A172 (cell line): ENCODE measurements around the gene TOP1. TPM values are rescaled to one million over a fixed set of nuclear protein-coding genes. Genes with fewer than 3 reads are reported as not detected.

ENCODE experiments used
- DNase-seq: peaks from one replicate; pipeline ENCODE4 v3.0.0-alpha.2; 2015; ENCODE audit warnings: low spot score
- total RNA-seq: library from RNA; depleted of rRNA; stranded (reverse); fragments of >200 nt; shearing (Covaris generic); gene quantifications from 2 replicates; pipeline ENCODE4 v1.2.3, GENCODE V29; 2014

Gene TOP1
- total RNA-seq, 1 experiment from 2014 or later, result 17.9 TPM

DNA sequence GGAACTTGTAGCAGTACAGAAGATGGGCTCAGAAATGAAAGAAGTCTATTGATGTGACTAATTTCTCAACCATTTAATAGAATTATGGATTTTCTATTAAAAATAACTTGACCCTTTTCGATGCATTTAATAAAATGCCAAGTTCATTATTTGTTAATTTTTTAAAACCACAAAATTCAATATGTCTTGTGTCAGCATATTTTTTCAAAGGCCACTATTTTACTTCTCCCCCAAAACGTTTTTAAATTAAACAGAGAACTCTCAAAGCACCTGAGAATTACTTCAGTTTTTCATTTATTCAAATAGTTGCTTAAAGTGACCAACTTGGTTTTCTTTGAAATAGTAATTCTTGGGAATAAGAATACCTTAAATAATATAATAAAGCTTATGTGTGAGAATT lies 8.6 kb downstream of the TOP1 start:
- no peak for DNase-seq

DNA sequence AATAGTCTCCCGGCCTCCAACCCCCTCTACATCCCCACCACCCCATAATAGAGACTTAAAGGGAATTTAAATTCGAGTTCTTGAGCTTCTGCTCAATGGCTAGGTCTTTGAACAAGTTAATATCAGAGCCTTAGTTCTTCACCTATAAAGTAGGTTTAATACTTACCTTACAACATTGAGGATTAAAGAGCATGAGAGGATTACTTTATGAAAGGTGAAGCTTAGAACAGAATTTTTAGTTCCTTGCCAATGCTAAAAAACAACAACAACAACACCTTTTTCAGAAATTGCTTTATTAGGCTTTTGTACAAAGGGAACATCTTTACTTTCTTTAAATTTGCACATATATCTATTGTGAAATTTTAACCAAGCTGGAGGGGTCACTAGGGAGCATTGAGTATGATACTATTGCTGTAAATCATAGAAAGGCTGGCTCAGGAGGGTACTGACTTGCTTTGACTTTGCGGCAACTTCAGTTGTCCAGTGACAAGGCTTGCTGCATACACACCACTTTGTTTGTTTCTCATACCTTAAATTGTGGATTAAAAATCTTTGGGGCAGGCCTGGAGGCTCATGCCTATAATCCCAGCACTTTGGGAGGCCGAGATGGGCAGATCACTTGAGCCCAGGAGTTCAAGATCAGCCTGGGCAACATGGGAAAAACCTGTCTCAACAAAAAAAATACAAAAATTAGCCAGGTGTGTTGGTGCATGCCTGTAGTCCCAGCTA lies 9.7 kb downstream of the TOP1 start:
- no peak for DNase-seq

DNA sequence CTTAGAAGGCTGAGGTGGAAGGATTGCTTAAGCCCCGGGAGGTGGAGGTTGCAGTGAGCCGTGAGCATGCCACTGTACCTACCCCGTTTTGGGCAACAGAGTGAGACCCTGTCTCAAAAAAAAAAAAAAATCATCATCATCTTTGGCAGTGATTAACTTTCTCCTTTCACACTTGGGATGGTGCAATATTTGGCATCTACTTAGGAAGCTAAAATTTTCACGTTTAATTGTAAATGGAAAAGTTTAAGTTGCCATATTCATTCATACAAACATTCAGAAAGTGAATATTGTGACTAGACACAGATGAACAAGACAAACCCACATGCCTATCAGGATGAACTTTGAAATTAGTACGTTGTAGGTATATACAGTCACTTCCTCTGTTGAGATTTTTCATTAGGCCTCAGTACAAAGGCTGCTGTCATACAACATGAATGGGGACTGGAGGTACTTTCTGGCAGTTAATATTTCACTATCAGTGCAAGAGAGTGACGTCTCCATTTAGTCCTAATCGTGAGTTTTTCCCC lies 10.3 kb downstream of the TOP1 start:
- no peak for DNase-seq

DNA sequence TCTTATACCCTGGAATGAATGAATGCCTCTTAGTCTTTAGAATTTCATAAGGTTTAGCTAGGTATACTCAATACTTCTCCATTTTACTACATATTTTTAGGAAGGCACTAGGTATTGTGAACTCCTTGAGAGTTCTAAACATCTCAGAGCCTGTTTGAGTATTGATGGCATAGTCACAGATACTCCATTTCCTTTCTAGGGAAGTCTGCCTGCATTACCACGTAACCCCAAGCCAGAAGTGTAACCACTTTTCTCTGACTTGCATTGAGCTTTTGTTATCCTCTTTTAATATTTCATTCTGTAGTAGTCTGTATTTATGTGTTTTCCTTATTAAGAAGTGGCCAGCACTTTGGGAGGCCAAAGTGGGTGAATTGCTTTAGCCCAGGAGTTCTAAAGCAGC lies 12.2 kb downstream of the TOP1 start:
- no peak for DNase-seq

DNA sequence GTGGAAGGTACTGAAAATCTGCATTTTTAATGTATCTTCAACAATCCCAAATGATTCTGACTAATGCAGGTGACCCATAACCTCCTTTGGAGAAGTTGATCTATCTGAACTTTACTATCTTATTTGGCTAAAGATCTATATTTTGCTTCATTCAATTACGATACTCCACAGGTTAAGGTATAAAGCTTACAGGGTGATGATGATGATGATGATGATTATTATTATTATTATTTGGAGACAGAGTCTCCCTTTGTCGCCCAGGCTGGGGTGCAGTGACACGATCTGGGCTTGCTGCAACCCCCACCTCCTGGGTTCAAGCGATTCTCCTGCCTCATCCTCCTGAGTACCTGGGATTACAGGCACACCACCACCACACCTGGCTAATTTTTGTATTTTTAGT lies 13.1 kb downstream of the TOP1 start:
- DNase-seq, result no peak

DNA sequence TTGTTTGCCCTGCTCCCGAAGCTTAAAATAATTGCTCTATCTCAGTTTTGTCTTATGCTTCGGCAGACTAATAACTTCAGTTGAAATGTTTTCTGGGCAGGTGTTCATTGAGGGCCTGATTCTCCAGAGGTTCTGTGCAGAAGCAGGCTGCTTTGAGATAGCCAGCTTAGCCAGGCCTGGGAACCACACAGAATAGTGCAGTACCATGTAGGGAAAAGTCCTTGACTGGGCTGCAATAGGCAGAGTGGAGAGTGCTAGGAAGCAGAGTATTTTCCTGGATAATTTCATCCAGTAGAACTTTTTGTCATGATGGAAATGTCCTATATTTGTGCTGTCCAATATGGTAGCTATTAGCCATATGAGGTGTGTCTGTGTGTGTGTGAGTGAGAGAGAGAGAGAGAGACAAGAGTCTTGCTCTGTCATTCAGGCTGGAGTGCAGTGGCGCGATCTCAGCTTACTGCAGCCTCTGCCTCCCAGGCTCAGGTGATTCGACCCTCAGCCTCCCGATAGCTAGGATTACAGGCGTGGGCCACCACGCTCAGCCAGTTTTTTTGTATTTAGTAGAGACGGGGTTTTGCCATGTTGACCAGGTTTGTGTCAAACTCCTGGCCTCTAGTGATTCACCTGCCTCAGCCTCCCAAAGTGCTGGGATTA lies 15.9 kb downstream of the TOP1 start:
- DNase-seq, result no peak

DNA sequence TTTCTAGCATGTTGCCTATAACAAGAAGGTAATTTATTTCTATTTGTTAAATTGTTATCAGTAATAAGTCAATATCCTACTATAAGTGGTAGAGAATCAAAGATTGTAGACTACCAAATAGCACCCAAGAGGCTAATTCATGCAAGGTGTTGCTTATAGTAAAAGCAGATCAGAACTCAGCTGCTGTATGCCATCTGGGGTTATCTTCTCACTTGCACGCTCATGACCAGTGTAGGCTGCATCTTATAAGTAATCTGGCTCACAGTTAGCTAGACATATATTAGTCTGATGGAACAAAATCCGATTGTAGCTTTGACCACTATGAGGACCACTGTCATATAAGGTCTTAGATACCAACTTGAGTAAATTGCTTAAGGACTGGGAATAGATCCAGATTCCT lies 17.0 kb downstream of the TOP1 start:
- DNase-seq, result no peak

DNA sequence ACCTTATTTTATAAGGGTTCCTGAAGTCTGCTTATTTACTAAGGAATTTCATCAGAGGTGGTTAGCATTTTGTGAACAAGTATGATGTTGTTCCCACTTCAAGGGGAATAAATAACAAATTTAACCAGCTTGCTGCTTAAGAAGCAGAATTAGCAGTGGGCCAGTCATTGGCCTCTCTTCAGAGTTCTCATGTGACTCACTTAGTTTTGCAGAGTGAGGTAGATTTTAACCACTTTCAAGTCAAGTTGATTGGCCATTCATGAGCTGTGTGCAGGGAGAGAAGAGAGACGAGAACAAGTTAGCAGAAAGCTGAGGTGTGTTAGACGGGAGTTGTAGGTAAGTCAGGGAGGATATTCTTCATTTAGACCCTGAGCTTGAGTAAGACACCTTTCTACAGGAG lies 18.1 kb downstream of the TOP1 start:
- no peak for DNase-seq

DNA sequence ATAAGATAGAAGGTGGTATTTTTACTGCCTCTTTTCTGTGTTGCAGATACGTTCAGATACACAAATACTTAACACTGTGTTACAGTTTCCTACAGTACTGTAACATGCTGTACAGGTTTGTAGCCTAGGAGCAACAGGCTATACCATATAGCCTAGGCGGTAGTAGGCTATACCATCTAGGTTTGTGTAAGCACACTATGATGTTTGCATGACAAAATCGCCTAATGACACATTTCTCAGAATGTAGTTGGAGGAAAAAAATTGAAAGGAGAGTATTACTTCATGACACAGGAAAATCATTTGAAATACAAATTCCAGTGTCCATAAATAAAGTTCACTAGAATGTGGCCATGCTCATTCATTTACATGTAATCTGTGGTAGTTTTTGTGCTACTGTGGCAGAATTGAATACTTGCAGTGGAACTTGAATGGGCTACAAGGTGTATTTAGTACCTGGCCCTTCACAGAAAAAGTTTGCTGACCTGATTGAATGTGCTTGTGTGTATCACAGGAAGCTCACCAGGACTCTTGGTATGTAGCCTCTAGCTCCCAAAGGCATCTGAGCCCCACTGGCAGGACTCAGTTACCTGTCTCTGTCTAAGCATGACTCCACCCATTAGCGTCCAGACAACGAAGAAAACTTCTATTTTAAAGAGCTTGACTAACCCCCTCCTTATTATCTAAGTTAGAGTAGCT lies 18.8 kb downstream of the TOP1 start:
- DNase-seq, result no peak

DNA sequence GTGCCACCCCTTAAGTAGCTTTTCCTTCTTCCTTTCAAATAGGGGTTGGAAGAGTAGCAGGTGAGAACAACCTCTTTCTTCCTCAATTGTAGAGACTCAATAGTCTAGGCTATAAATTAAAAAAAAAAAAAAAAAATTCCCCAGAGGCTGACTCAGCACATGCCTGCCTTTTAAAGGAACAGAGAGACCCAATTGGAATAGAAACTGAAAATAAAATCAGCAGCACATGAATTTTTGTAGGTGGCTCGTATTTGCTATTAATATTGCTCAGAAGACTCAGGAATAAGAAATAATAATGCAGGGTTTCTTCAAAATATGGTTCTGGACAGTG lies 19.3 kb downstream of the TOP1 start:
- DNase-seq, result peak; percentile 35

DNA sequence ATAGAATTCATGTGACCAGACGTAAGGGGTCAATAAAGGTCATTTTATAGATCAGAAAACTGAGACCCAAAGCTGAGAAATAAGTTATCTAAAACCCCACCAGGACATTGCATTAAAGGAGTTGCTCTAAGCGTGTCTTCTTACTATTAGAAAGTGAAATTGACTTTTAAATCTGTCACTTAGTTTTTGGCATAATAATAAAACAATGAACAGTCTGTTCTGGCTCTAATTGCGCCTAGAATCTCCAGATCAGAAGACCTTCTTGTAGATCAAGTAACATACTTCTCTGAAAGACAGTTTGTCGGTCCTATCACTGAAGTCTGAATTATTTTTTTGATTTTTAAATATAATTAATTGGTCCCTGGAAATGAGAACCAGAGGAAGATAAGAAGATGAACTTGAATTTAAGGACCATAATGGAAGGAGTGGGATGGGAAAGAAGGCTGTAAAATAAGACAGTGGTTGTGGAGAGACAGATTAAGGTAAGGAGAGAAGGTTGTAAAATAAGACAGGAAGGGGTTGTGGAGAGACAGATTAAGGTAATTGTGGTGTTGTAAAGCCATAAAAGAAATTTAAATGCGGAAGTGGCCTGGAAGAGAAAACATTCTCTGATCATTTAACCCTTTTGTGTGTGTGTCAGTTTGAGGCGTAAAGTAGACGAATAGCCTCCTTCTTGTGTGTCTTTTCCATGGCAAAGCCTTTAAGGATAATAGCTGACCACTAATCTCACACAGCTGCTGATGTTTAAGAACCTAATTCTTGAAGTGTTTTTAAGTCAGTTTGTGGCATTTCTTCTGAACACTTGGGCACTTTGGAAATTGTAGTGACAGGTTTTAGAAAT lies 20.1 kb downstream of the TOP1 start:
- peak; percentile 24 for DNase-seq

DNA sequence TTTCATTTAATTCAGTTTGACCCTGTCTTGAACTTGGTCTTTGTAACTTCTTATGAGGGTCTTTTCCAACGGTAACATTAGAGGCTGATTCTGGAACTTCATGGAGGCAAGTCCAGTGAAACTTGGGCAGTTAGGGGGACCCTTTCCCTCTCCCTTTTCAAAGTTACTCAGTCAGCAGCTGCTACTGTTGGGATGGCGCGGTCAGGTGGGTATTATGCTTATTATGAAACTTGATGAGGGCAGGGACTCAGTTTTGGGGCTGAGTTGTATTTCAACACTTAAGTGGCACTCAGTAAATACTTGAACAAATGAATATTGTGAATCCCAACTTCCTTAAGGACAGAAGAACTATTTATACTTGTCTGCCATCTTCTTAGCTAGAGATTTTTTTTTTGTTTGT lies 20.8 kb downstream of the TOP1 start:
- no peak for DNase-seq

DNA sequence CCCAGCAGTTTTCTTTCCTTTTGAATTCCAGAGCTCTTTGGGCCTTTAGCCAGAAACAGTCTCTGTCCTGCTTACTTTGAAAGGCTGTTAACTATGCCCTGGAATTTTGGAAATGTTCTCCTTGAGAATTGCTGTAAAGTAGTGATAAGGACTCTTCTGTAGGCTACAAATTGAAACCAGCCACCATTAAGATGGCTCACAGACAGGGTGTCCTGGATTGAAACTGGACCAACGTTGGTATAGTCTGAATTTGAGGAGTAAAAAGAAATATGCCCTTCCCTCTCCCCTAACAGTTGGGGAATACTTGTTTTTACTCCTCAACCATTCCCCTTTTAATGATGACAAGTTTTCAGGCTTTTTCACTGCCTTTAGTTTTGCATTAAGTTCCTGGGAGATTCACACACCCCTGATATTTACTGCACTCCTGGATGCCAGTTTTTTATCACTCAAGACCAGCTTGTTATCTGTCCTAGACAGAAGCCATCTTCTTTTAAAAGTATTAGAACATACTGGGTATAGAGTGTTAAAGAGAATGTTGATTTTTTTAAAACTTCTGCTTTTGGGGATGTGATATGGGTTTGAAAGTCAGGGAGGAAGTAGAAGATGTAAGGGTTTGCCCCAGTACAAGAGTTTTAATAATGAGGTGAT lies 21.9 kb downstream of the TOP1 start:
- no peak for DNase-seq

DNA sequence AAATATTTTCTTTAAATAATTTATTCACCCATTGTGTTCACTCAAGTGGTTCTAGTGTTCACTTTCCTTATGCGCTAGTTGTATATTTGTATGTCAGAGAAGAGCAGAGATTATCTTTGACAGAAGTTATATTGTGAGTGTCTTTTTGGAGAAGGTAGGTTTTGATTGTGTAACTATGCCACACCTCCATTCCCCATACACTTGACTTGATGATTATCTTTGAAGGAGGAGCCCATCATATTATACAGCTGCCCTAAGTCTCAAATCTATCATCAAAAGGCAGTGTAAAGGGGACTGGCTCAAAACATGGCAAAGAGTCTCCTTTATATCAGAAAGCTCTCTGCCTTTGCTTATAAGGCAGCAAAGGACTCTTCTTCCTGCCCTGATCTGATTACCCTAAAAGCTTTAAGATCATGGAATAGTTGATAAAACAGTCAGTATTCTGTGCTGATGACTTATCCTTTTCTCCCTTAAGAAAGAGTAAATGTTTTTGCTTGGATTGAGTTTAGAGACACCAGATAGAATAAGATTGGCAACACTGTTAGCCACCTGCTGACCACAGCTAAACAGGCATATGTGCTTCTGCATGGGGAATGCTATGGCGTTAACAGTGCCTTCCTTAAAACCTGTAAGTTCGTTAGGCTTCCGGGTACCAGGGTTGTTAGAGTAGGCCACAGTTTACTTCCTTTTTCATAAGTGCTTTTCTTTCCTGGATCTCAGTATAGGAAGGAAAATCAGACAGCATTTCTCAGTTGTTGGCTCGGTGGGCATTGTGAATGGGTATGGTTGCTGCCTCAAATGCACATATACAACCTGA lies 22.6 kb downstream of the TOP1 start:
- DNase-seq, result no peak

DNA sequence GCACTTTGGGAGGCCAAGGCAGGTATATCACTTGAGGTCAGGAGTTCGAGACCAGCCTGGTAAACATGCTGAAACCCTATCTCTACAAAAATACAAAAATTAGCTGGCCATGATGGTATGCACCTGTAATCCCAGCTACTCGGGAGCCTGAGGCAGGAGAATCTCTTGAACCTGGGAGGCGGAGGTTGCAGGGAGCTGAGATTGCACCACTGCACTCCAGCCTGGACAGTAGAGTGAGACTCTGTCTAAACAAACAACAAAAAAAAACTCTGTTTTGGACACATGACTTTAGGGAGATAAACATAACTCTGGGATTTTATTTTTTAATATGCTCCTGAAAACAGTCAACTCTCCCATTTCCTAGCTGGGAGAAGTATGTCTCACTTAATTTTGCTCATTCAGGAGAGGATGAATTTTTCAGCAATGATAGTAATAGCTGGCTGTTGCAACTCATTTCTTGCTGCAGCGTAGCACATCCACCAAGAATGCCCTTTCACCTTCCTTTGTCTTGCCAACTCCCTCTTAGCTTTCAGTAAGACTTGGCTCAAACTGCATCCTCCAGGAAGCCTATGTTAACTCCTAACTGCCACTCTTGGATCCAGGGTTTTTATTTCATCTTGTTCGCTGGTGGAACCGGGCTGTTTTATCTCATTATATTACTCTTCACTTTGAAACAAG lies 24.3 kb downstream of the TOP1 start:
- no peak for DNase-seq

DNA sequence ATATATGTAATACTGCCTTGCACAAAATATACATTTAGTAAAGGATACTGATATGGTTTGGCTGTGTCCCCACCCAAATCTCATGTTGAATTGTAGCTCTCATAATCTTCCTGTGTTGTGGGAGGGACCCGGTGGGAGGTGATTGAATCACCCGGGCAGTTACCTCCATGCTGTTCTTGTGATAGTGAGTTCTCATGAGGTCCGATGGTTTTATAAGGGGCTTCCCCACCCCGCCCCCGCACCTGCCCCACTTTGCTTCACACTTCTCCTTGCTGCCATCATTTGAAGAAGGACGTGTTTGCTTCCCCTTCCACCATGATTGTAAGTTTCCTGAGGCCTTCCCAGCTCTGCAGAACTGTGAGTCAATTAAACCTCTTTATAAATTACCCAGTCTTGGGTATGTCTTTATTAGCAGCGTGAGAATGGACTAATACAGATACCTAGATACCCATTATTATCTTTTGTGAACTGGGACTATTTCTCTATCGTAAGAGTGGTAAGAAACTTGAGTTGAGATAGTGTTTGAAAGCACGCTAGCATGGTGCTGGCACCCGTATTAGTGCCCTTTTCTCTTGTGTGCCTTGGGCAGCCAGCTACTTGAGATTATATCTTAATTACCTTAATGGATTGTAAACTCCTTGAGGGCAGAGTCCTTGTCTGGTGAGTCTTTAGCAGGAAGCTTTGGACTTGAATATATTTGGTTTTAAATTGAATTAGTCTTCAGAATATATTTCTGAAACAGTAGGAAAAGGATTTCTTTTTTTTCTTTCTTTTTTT lies 25.6 kb downstream of the TOP1 start:
- DNase-seq, result no peak

DNA sequence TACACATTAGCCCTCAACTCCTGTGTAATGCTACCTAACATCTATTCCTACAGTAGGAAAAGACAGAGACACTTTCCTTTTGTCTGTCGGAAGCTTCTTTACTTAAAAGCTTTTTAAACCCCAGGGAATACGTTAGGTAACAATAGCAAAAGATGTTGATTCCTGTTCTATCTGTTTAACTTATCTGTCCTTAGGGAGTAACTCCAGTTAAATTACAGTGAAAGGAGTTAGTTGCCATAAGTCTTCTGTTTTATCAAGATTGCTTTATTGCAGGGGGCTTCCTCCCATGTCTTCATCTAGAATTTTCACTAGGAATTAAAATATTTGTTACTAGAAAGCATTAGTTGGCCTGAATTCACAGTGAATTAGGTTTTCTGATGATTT lies 26.2 kb downstream of the TOP1 start:
- DNase-seq, result no peak

DNA sequence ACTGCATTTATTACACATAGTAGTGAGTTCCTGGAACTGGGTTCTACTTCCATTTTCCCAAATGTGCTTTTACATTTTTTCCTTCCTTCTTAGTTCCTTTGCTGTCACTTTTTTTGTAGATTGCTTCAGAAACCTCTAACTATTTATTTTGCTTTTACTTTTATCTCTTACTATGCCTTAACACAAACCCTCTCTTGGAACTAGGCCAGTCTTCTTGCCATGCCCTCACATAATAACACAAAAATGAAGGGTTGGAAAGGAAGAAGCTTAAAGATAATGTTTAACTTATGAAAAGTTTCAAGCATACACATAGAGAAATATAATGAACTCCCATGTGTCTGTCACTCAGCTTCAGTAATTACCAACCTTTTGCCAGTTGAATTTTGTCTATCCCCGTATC lies 27.1 kb downstream of the TOP1 start:
- no peak for DNase-seq

DNA sequence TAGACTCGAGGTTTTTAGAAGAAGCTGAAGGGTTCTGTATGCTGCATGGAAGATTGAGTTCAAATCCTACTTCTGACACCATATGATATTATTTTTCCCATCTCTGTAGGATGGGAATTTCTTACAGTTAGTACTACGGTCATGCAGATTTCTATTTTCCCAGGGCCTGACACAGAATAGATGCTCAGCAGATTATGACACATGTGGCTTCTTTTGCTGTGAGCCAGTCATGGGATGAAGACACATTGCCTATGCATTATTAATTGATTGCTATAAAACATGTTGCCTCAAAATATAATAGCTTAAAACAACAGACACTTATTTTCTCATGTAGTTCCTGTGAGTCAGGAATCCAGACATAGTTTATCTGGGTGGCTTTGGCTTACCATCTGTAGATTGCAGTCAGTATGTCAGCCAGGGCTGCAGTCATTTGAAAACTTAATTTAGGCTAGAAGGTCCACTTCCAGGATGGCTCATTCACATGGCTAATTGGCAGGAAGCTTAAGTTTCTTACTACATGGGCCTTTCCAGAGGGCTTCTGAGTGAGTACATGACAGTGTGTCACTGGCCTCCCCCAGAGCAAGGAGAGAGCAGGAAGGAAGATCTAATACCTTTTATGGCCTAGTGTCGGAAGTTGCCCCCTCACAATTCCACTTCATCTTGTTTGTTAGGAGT lies 29.5 kb downstream of the TOP1 start:
- DNase-seq, result peak; percentile 96
